H9 (cell line): ENCODE data around the gene ITGA11. TPM values are rescaled to one million over a fixed set of nuclear protein-coding genes. Genes with fewer than 3 reads are reported as not detected.

Experiments
- DNase-seq: peaks from one replicate; pipeline ENCODE4 v3.0.0-alpha.2; 2017
- H2AFZ ChIP-seq: one replicate; pipeline ENCODE4 v1.6.1; 2013; ENCODE audit warnings: mild to moderate bottlenecking, low read length, control low read depth, moderate library complexity
- H2AK5ac ChIP-seq: 2 replicates; pipeline ENCODE4 v1.6.1; 2013; ENCODE audit warnings: low read length, control low read depth, mixed read lengths; ENCODE audit not compliant: insufficient read length
- H2BK120ac ChIP-seq: one replicate; pipeline ENCODE4 v1.6.1; 2013; ENCODE audit warnings: low read depth, mild to moderate bottlenecking, low read length, control low read depth, inconsistent platforms; ENCODE audit not compliant: poor library complexity, severe bottlenecking
- H2BK12ac ChIP-seq: 2 replicates; pipeline ENCODE4 v1.6.1; 2013; ENCODE audit warnings: low read length, control low read depth, mixed read lengths, low read depth; ENCODE audit not compliant: insufficient read length
- H2BK15ac ChIP-seq: 2 replicates; pipeline ENCODE4 v1.6.1; 2013; ENCODE audit warnings: low read depth, low read length, control low read depth
- H2BK20ac ChIP-seq: one replicate; pipeline ENCODE4 v1.6.1; 2013; ENCODE audit warnings: low read depth, mild to moderate bottlenecking, low read length, control low read depth, inconsistent platforms; ENCODE audit not compliant: poor library complexity, severe bottlenecking
- H2BK5ac ChIP-seq: 2 replicates; pipeline ENCODE4 v1.6.1; 2013; ENCODE audit warnings: low read length, control low read depth, mixed read lengths; ENCODE audit not compliant: insufficient read length
- H3K14ac ChIP-seq: 2 replicates; pipeline ENCODE4 v1.6.1; 2013; ENCODE audit warnings: low read length, control low read depth; ENCODE audit not compliant: insufficient read depth
- H3K18ac ChIP-seq: 2 replicates; pipeline ENCODE4 v1.6.1; 2013; ENCODE audit warnings: low read depth, mild to moderate bottlenecking, mixed read lengths, low read length, control low read depth; ENCODE audit not compliant: insufficient read length
- H3K23ac ChIP-seq: 2 replicates; pipeline ENCODE4 v1.6.1; 2013; ENCODE audit warnings: low read length, control low read depth, mixed read lengths, low read depth; ENCODE audit not compliant: insufficient read length
- H3K23me2 ChIP-seq: 2 replicates; pipeline ENCODE4 v1.6.1; 2013; ENCODE audit warnings: low read depth, mild to moderate bottlenecking, mixed read lengths, low read length, control low read depth; ENCODE audit not compliant: insufficient read length, poor library complexity, severe bottlenecking
- H3K27ac ChIP-seq: 2 replicates; pipeline ENCODE4 v1.5.1; 2013; ENCODE audit warnings: low read length, control low read depth, mixed read lengths, low read depth; ENCODE audit not compliant: insufficient read length
- H3K27me3 ChIP-seq: 2 replicates; pipeline ENCODE4 v1.6.1; 2013; ENCODE audit warnings: low read length, control low read depth, inconsistent platforms; ENCODE audit not compliant: insufficient read depth
- H3K4ac ChIP-seq: 2 replicates; pipeline ENCODE4 v1.6.1; 2013; ENCODE audit warnings: low read depth, mild to moderate bottlenecking, control low read depth, inconsistent platforms, low read length, moderate library complexity
- H3K4me1 ChIP-seq: 2 replicates; pipeline ENCODE4 v1.6.1; 2013; ENCODE audit warnings: low read length, control low read depth, inconsistent platforms; ENCODE audit not compliant: insufficient read depth
- H3K4me2 ChIP-seq: 2 replicates; pipeline ENCODE4 v1.6.1; 2013; ENCODE audit warnings: low read length, control low read depth, mixed read lengths; ENCODE audit not compliant: insufficient read length, insufficient read depth
- H3K56ac ChIP-seq: 2 replicates; pipeline ENCODE4 v1.6.1; 2013; ENCODE audit warnings: low read depth, mild to moderate bottlenecking, mixed read lengths, low read length, control low read depth; ENCODE audit not compliant: insufficient read length
- H3K79me1 ChIP-seq: 2 replicates; pipeline ENCODE4 v1.6.1; 2013; ENCODE audit warnings: low read depth, mild to moderate bottlenecking, moderate library complexity, low read length, control low read depth, inconsistent platforms; ENCODE audit not compliant: insufficient read depth, poor library complexity, severe bottlenecking
- H3K79me2 ChIP-seq: 2 replicates; pipeline ENCODE4 v1.6.1; 2013; ENCODE audit warnings: low read length, control low read depth, inconsistent platforms; ENCODE audit not compliant: insufficient read depth
- H3K9ac ChIP-seq: 2 replicates; pipeline ENCODE4 v1.6.1; 2013; ENCODE audit warnings: low read length, control low read depth, mixed read lengths; ENCODE audit not compliant: insufficient read length; ENCODE audit errors: extremely low read depth
- H3K9me3 ChIP-seq: one replicate; pipeline ENCODE4 v1.6.1; 2013; ENCODE audit warnings: low read depth, low read length, inconsistent platforms; ENCODE audit not compliant: control insufficient read depth
- H3T11ph ChIP-seq: one replicate; pipeline ENCODE4 v1.6.1; 2013; ENCODE audit warnings: mild to moderate bottlenecking, low read length, control low read depth, inconsistent platforms
- H4K20me1 ChIP-seq: one replicate; pipeline ENCODE4 v1.6.1; 2013; ENCODE audit not compliant: control insufficient read depth, insufficient read length, insufficient read depth
- H4K5ac ChIP-seq: 2 replicates; pipeline ENCODE4 v1.6.1; 2013; ENCODE audit warnings: low read depth, mild to moderate bottlenecking, mixed read lengths, low read length, control low read depth; ENCODE audit not compliant: insufficient read length
- H4K8ac ChIP-seq: replicated peaks from 2 replicates; pipeline ENCODE4 v1.6.1; 2013; ENCODE audit warnings: low read length, control low read depth, mixed read lengths, low read depth; ENCODE audit not compliant: insufficient read length
- H4K91ac ChIP-seq: 2 replicates; pipeline ENCODE4 v1.6.1; 2013; ENCODE audit warnings: low read depth, mild to moderate bottlenecking, moderate library complexity, mixed read lengths, low read length, control low read depth; ENCODE audit not compliant: insufficient read length
- H3K27ac Mint-ChIP-seq, 3 experiments: 2 replicates in 2 of 3; 3 replicates in 1 of 3; pipeline ENCODE4 v1.8.0; 2020 to 2021; ENCODE audit warnings: mixed read lengths in 3 of 3, mild to moderate bottlenecking in 1 of 3, moderate library complexity in 1 of 3
- H3K27me3 Mint-ChIP-seq: 2 replicates; pipeline ENCODE4 v1.8.0; 2021; ENCODE audit warnings: low read depth, mild to moderate bottlenecking, moderate library complexity, mixed read lengths
- H3K36me3 Mint-ChIP-seq, 3 experiments: 2 replicates in 2 of 3; 3 replicates in 1 of 3; pipeline ENCODE4 v1.8.0; 2020 to 2021; ENCODE audit warnings: low read depth in 3 of 3, mixed read lengths in 3 of 3; ENCODE audit not compliant: insufficient read depth in 1 of 3
- H3K4me1 Mint-ChIP-seq, 2 experiments: 2 replicates each; pipeline ENCODE4 v1.8.0; 2020; ENCODE audit warnings: mixed read lengths in 2 of 2
- H3K4me3 Mint-ChIP-seq, 2 experiments: 2 replicates in 1 of 2; 3 replicates in 1 of 2; pipeline ENCODE4 v1.8.0; 2020 to 2021; ENCODE audit warnings: mild to moderate bottlenecking in 2 of 2, mixed read lengths in 2 of 2, moderate library complexity in 1 of 2
- H3K9me3 Mint-ChIP-seq, 2 experiments: 2 replicates in 1 of 2; 3 replicates in 1 of 2; pipeline ENCODE4 v1.8.0; 2020; ENCODE audit warnings: mild to moderate bottlenecking in 2 of 2, mixed read lengths in 2 of 2, moderate library complexity in 1 of 2
- CTCF ChIP-seq: fragments of 200-600 bp; sonication (generic); conservative IDR thresholded peaks from 3 replicates; pipeline ENCODE4 v1.8.0; 2021; ENCODE audit warnings: antibody characterized with exemption, mild to moderate bottlenecking
- WGBS: extraction: QIAGEN DNeasy Blood & Tissue Kit; methylation state at CpG from one replicate; pipeline ENCODE4 v1.1.7; 2013; ENCODE audit warnings: missing lambda C conversion rate, low lambda C conversion rate, mixed read lengths; ENCODE audit not compliant: insufficient read length; ENCODE audit errors: extremely low coverage; 5-methylcytosine and 5-hydroxymethylcytosine counted together
- total RNA-seq: library from RNA; stranded (reverse); gene quantifications from 2 replicates; pipeline ENCODE4 v1.2.1, GENCODE V29; 2021

ITGA11 gene
- total RNA-seq, 1 experiment from 2014 or later = 0.07 TPM

DNA sequence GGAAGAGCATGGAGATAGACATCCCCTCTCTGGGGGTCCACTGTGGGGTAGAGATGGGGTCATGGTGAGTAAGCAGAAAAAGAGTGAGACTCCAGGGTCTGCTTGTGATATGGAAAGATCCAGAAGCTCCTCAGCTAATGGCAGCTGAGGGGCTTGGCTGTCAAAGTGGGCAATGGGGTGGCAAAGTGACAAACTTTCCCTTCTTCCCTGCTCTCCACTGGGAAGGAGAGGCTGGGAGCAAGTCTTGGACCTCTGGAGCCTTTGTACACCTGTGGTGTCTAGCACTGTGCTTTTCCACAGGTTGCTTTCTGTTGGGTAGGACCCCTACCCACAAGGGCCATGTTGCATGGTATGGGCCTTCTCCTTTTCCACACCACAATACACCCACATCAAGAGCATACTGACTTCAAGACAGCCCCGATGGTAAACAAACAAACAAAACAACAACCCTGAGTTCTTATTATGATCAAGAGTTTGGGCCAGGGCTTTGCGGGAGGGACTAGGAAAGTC is 3.5 kb downstream of the ITGA11 start:
- no peaks in the 10 kb centered on the region; a peak in 1 of 5 replicates for H3K9me3 Mint-ChIP-seq
- no peaks in the 10 kb centered on the region for H3K36me3 Mint-ChIP-seq
- no peak overlapping the region for H3T11ph ChIP-seq
- WGBS = no CpG with 5 or more reads among the region's 2 CpGs
- no peak overlapping the region for H4K91ac ChIP-seq
- H3K4ac ChIP-seq = no peak overlapping the region
- no peak overlapping the region for H4K5ac ChIP-seq
- H2BK15ac ChIP-seq = no peak overlapping the region
- no peak overlapping the region for H3K4me2 ChIP-seq
- H3K9ac ChIP-seq = no peak overlapping the region
- no peak overlapping the region for H3K56ac ChIP-seq
- H3K4me1 ChIP-seq = no peaks in the 10 kb centered on the region
- no peaks in the 10 kb centered on the region for H3K79me1 ChIP-seq
- H3K27ac ChIP-seq = no peak overlapping the region
- H2AFZ ChIP-seq = no peak overlapping the region
- H4K8ac ChIP-seq = no peak overlapping the region
- no peak overlapping the region for H3K14ac ChIP-seq
- peaks cover 31% of the 10 kb centered on the region; the same call in 1 of the 2 replicates for H3K27me3 ChIP-seq
- H3K23me2 ChIP-seq = peaks cover 6% of the 10 kb centered on the region
- H4K20me1 ChIP-seq = no peaks in the 10 kb centered on the region
- no peak overlapping the region for H2BK12ac ChIP-seq
- H3K4me3 Mint-ChIP-seq = no peak overlapping the region
- H2BK5ac ChIP-seq = no peak overlapping the region
- H3K27ac Mint-ChIP-seq = no peak overlapping the region
- H3K4me1 Mint-ChIP-seq = peaks cover 10 to 14% of the 10 kb centered on the region in 2 experiments
- no peak for DNase-seq
- H2AK5ac ChIP-seq = no peak overlapping the region
- H3K23ac ChIP-seq = no peak overlapping the region
- H2BK120ac ChIP-seq = no peak overlapping the region
- no peak overlapping the region for H2BK20ac ChIP-seq
- no peak overlapping the region for H3K18ac ChIP-seq
- no peak for TF ChIP-seq CTCF
- H3K9me3 ChIP-seq = no peaks in the 10 kb centered on the region
- H3K27me3 Mint-ChIP-seq = peaks cover 69% of the 10 kb centered on the region
- no peaks in the 10 kb centered on the region for H3K79me2 ChIP-seq
